ENCODE data around the gene CKS2.
"Not testable (repeated sequence)": the region's sequence is repeated elsewhere in the genome, so short reads cannot be mapped to it uniquely, and the experiment has no call there.

CKS2 gene

GRCh38 chr9:89311346-89312221 is 589 bp downstream of the CKS2 start:
- DNase-seq: no peak

GRCh38 chr9:89312222-89312571 is 1.2 kb downstream of the CKS2 start:
- DNase-seq: peak; percentile 22

DNA sequence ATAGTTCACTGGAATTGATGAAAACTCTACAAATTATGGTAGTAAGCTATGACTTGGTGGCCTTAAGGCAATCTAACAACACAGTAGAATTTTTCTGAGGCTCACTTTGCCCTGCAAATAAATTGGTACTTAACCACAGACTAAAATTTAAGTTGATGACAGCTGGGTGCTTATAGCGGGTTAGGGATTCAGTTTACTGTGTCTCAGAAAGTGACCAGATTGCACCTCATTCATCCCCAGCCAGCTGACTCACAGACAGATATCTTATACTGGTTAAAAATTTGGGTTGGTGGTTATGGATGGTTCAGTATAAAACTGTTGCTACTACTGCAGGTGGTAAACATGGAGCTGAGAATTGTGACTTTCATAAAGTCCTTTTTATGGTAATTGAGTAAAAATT is 2.8 kb downstream of the CKS2 start:
- DNase-seq: no peak

GRCh38 chr9:89314955-89315354 is 4.0 kb downstream of the CKS2 start:
- no peak for DNase-seq

DNA sequence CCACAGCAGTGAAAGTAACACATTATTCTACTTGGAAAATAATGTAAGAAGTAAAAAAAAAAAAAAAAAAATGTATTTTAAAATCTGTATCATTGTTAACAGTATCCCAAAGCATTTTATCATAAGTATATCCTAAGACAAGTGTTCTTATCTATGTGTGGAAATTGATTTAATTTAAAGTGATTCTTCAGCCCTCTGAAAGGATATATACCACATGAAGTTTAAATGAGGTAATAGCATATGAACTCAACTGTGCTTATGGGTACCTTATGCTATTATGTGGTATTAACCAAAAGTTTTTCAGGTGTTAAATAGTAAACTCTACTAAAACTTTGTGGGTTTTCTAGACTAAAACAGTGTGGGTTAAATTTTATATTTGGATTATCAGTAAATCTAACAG is 4.5 kb downstream of the CKS2 start:
- no peak for DNase-seq

GRCh38 chr9:89317282-89317681 is 6.3 kb downstream of the CKS2 start:
- DNase-seq: no peak

DNA sequence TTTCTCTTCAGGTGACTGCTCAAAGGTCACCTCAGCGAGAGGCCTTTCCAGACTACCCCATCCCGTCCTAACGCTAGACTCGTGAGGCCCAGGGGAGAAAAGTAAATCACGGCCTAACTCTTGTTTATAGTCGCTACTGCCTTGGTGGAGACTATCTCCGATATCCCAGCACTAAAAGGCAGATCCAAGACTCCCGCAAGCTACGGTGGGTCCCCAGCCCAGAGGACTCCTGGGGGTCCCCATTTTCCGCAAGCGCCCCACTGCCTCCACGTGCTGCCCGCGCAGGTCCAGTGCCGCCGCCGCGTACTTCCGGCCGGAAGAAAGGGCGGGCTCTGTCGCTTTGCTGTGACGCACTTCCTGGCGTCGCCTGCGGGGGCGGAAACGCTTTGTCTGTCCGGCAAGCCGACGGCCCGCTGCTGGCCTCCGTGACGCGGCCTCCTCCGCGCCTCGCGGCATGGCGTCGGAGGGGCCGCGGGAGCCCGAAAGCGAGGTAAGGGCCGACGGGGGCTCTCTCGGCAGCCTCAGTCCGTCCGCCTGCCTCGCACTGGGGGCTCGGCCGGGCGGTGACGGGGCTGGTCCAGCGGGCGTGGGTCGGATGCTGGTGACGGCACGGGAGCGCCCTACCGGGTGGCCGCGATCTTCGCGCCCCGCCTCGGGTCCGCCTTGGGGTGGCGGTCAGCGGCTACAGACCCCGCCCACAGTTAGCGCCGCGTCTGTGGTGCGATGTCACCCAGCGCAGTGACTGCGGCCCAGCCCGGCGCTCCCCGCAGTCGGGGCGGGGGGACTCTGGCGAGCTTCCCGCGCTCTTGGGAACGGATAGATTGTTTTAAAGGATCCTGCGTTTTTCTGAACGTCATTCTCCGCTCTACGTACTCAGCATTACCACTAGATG is 7.4 kb downstream of the CKS2 start, which contains the start of gene SECISBP2:
Gene SECISBP2, plus strand, starts transcription at position 378 of the 892 bp plus-strand sequence. Its CDS starts 77 bp downstream, at position 455.
- DNase-seq: peak; percentile 96

DNA sequence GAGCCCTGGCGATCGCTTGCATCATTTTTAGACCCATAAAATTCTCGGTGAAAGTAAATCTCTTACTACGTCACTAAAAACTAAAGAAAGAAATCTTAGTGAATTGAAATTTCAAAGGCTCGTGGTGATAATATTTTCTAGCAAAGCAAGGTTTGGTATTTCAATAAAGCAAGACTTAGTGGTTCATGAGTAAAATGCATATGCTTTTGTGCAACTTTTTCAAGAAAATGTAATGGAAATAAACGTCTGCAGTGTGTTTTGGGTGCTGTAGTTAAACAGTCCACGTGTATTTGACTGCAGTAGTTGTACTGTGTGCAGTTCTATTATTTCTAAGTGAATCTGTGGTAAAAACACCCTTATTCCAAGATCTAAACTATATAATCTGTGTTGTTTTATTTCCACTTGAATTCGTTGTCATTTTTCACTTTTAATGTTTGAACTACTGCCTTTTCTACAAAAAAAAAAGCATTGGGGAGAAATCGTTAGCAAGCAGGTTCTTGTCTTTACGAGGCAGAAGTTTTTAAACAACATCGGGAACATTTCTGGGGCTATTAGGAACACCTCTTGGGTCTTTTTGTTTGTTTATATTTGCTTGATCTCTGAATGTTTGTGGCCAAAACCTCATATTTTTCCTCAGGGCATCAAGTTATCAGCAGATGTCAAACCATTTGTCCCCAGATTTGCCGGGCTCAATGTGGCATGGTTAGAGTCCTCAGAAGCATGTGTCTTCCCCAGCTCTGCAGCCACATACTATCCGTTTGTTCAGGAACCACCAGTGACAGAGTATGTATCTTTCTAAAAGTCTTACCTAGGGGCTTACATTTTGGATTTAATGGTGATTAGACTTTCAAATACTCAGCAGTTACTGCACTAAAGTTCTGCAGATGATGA is 8.3 kb downstream of the CKS2 start:
- no peak for DNase-seq

DNA sequence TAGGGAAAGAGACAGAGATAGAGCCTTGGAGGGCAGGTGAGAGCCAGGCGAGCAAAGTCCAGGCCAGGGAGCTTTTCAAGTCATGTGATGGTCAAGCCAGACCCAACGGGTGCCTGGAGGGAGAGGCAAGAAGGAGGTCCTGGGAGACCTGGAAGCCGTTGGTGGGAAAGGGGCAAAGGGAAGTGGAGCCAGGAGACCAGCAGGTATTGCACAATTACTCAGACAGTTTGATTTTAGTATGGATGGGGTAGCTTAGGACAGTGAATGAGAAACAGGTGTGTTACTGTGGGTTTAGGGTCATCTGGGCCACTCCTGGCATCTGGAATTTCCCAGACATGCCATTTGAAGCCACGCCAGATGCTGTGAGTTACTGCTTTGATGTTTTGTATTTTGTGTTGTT is 12.4 kb downstream of the CKS2 start:
- no peak for DNase-seq

GRCh38 chr9:89325733-89326132 is 14.7 kb downstream of the CKS2 start:
- no peak for DNase-seq

DNA sequence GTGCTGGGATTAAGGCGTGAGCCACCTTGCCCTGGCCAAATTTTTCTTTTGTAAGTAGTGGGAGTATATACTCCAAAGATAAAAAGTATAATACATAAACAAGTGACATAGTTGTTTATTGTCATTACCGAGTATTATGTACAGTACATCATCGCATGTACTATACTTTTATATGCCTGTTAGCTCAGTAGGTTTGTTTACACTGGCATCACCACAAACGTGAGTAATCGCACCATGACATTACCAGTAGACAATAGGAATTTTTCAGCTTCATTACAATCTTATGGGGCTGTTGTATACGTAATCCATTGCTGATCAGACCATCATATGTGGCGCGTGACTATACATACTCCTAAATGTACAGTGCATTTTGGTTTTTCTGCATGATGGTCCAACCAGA is 17.1 kb downstream of the CKS2 start:
- DNase-seq: no peak

DNA sequence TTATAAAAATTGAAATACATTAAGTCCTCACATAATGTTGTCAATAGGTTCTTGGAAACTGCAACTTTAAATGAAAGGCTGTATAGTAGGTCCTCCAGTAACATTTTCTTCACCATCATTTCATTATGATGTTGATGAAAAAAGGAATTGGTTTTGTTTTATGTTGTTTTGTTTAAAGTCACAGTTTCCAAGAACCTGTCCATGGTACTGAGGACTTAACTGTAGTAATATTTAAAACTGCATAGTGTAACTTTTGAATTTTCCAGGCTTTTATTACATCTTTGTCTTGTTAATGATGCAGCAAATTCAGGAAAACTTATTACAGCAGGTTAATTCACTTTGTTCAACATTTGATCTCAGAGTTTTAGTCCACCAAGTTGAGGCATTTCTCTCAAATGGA is 18.9 kb downstream of the CKS2 start:
- DNase-seq: no peak

DNA sequence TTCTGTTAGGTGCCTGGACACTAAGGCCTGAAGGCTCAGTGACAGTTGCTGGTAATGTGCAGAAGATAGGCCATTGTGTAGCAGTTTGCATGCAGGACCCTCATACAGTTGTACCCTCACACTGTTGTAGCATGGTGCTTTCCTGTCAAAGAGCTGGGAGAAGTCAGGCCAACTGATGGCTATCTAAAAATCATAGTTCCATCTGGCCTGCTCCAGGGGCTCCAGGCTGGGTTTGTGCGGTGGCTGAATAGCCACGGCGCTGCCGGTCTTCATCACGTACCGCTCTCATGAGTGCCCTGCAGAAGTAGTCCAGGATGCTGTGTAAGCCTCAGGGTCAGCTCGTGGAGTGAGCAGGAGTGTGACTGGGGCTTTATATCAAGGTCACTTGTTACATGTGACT is 19.5 kb downstream of the CKS2 start:
- no peak for DNase-seq

DNA sequence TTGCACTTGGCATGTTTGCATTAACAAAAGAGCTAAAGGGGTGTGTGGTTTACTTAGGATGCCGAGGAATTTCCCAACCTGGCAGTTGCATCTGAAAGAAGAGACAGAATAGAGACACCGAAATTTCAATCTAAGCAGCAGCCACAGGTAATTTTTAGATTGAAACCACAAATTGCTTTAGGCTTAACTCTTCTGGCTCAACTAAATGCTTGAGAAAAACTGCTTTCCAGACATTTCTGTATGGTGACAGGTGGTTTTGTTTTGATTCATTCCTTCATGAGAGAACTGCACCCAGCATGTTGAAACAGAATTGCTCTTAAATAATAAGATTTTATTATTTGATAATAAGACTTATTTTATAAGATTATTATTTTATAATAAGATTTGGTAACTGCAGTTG is 28.8 kb downstream of the CKS2 start:
- no peak for DNase-seq

DNA sequence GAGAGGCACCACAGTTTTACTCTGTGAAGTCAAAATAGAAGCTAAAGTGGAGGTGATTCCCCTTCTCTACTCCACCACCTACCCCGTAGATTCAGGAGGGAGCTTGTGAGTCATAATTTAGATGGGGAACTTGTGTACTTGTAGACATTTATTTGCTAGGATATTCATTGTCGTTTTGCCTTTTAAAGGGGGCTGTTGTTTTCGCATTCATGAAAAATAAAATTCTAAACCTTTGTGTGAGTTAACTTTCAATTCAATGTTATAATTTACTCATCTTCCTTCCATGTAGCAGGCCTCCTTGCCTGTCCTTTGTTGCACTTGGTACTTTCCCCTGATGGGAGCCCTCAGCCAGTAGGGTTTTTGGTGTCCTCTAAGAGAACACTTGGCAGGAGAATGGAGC is 29.3 kb downstream of the CKS2 start:
- no peak for DNase-seq

GRCh38 chr9:89342213-89342612 is 31.2 kb downstream of the CKS2 start:
- DNase-seq: no peak

DNA sequence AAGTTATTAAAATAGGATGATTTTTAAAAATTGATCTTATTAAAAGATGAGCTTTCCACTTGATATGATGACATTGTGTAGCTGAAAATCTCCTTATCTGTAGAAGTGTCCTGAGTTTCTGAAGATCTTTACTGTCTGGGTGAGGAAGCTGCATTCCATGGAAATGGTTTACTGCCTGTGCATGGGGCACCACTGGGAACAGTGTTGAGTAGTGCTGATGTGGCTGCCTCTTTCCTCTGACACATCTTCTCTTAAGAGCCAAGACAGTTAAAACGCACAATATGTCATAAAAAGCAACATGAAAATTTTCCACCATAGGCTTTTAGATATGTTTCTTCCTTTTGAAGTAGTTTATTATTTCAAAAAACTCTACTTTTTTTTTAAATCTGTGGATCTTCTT is 32.0 kb downstream of the CKS2 start:
- no peak for DNase-seq

DNA sequence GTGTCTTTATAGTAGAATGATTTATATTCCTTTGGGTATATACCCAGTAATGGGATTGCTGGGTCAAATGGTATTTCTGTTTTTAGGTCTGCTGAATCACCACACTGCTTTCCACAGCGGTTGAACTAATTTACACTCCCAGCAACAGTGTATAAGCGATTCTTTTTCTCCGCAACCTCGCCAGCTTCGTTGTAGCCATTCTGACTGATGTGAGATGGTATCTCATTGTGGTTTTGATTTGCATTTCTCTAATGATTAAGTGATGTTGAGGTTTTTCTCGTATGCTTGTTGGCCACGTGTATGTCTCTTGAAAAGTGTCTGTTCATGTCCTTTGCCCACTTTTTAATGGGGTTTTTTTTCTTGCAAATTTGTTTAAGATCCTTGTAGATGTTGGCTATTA is 32.8 kb downstream of the CKS2 start:
- not testable (repeated sequence) for DNase-seq

GRCh38 chr9:89345476-89345875 is 34.5 kb downstream of the CKS2 start:
- no peak for DNase-seq

GRCh38 chr9:89346696-89347095 is 35.7 kb downstream of the CKS2 start:
- no peak for DNase-seq

DNA sequence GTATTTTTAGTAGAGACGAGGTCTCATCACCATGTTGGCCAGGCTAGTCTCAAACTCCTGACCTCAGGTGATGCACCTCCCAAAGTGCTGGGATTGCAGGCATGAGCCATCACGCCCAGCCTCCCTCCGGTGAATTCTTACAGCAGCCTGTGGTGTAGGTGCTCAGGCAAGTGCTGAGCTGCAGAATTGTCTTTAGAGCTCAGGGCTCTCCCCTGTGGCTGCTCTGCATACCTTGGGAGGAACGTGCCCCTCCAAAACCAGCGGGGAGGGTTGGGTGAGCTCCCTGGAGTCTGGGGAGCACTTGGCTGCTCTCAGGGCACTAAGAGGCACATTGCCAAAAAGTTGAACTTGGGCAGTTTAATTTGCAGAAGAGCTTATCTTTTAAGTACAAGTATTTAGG is 36.7 kb downstream of the CKS2 start:
- DNase-seq: no peak

- DNase-seq: no peak
Observed at GRCh38 chr9:89349607-89350006, 38.6 kb downstream of the CKS2 start.

DNA sequence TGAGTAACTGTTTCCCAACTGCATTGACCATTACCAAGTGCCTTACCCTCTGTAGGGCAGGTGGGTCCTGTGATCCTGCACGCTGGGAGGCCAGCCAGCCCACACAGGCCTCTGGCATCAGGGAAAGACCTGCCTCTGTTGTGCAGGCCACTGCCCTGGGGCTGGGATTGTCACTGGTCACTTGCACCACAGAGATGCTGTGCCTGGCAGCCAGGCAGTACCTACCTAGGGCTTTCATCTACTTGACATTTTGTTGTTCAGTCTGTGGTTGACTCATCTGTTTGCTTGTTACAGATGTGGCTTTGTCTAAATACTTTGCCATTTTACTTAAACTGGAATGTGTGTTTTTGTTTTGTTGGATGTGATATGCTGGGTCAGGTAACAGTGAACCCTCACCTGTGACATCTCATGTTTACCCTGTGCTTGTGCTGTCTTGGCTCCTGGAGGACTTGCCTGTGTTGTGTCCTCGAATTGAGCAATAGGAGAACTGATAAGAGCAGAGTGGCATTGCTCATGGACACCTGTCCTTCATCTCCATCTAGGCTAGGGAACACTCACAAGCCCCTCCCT is 40.1 kb downstream of the CKS2 start:
- DNase-seq: no peak

Data from inflammatory macrophage treated with lipopolysaccharide for 4 hours (primary cell).